Transverse colon (tissue), 4 donors: ENCODE results near the gene BNIP5. TPM values are rescaled to one million over a fixed set of nuclear protein-coding genes. Genes with fewer than 3 reads are reported as not detected.

Experiments used
- DNase-seq: peaks from one replicate; pipeline ENCODE4 v3.0.0-alpha.2; 2019
- H3K27ac ChIP-seq, 4 donors: fragments of 200-600 bp; sonication (generic); 2 replicates each; pipeline ENCODE4 v1.5.1; 2016 to 2018; ENCODE audit warnings: inconsistent platforms in 4 of 4
- H3K27me3 ChIP-seq: fragments of 200-600 bp; sonication (generic); 2 replicates; pipeline ENCODE4 v1.5.1; 2017; ENCODE audit warnings: inconsistent platforms
- H3K36me3 ChIP-seq, 4 donors: fragments of 200-600 bp; sonication (generic); 2 replicates each; pipeline ENCODE4 v1.5.1; 2017 to 2019; ENCODE audit warnings: inconsistent platforms in 4 of 4
- H3K4me1 ChIP-seq, 4 donors: fragments of 200-600 bp; sonication (generic); 2 replicates each; pipeline ENCODE4 v1.5.1; 2017 to 2020; ENCODE audit warnings: inconsistent platforms in 4 of 4
- H3K4me3 ChIP-seq, 4 donors: fragments of 200-600 bp; sonication (generic); 1 replicate in 1 of 4; 2 replicates in 3 of 4; pipeline versions ENCODE4 v1.5.1 to v1.6.1; 2017 to 2019; ENCODE audit warnings: inconsistent platforms in 4 of 4
- H3K9me3 ChIP-seq, 2 donors: fragments of 200-600 bp; sonication (generic); 2 replicates each; pipeline ENCODE4 v1.5.1; 2017 to 2019; ENCODE audit warnings: inconsistent platforms in 2 of 2
- CTCF ChIP-seq, 5 experiments: fragments of 200-600 bp in 3 of 5; fragments of 450-650 bp in 2 of 5; sonication (generic) in 3 of 5; IDR thresholded peaks; 1 replicate in 2 of 5; 2 replicates in 3 of 5; pipeline ENCODE4 v1.5.1; 2016 to 2017; ENCODE audit warnings: antibody characterized with exemption in 5 of 5, inconsistent platforms in 3 of 5, mild to moderate bottlenecking in 2 of 5, moderate library complexity in 1 of 5
- EP300 ChIP-seq: sonication (generic); formaldehyde crosslinking; IDR thresholded peaks from one replicate; pipeline ENCODE4 v1.6.1; 2017; ENCODE audit warnings: antibody characterized with exemption, low read depth
- POLR2A ChIP-seq: fragments of 450-650 bp; IDR thresholded peaks from one replicate; pipeline ENCODE4 v1.6.1; 2016; ENCODE audit warnings: antibody characterized with exemption, mild to moderate bottlenecking, moderate library complexity
- POLR2AphosphoS5 ChIP-seq, 3 donors: sonication (generic); formaldehyde crosslinking; IDR thresholded peaks; one replicate each; pipeline ENCODE4 v1.6.1; 2016; ENCODE audit warnings: antibody characterized with exemption in 3 of 3
- WGBS, 2 donors: methylation state at CpG; one replicate each; pipeline ENCODE4 v1.1.5; 2018; ENCODE audit warnings: low coverage in 1 of 2; 5-methylcytosine and 5-hydroxymethylcytosine counted together
- in situ Hi-C, 4 donors: fragments of 200-750 bp; cut with MboI; loops; one replicate each; pipeline versions ENCODE4 v1.15.0 to v1.15.1; 2017; ENCODE audit warnings: low sequenced_read_pairs in 3 of 4, low pct_ligation_motif_present in 1 of 4, low pct_unique_long_range_greater_than_20kb in 1 of 4
- intact Hi-C: fragments of 100-400 bp; cut with DNase I; formaldehyde crosslinking; loops from one replicate; pipeline ENCODE4 v1.15.1; 2023; ENCODE audit warnings: low total_unique reads
- total RNA-seq, 4 donors: library from RNA; depleted of rRNA; stranded (reverse); fragments of >200 nt; gene quantifications; one replicate each; pipeline ENCODE4 v1.1.0, GENCODE V29; 2016

BNIP5 gene
- total RNA-seq, 4 donors from 2014 or later = 6.0 to 23.6 (median 14.1) TPM

GRCh38 chr6:36376183-36376582 is 39.5 kb upstream of the BNIP5 start:
- Histone ChIP-seq H3K4me1 (no peaks in the 10 kb centered on the region), H3K27me3 (no peaks in the 10 kb centered on the region), H3K9me3 (no peaks in the 10 kb centered on the region), H3K4me3 (no peak overlapping the region), H3K27ac (no peak overlapping the region), H3K36me3 (no peaks in the 10 kb centered on the region)
- intact Hi-C loops = no loop called here
- WGBS, 2 donors = 93 to 100% methylated on average over 2 to 8 of the region's 8 CpGs
- DNase-seq = no peak
- TF ChIP-seq POLR2A (no peak), CTCF (IDR thresholded peaks at IDR 0.05) (no peak)
- in situ Hi-C loops = no loop called here

GRCh38 chr6:36375644-36376155 is 39.0 kb upstream of the BNIP5 start:
- Histone ChIP-seq H3K4me3 (no peak overlapping the region), H3K9me3 (no peaks in the 10 kb centered on the region), H3K27me3 (no peaks in the 10 kb centered on the region), H3K4me1 (no peaks in the 10 kb centered on the region), H3K36me3 (no peaks in the 10 kb centered on the region), H3K27ac (no peak overlapping the region)
- intact Hi-C loops = no loop called here
- TF ChIP-seq POLR2AphosphoS5 (IDR thresholded peaks at IDR 0.05) = no peak
- no peak for TF ChIP-seq EP300
- TF ChIP-seq POLR2A = no peak
- TF ChIP-seq CTCF (IDR thresholded peaks at IDR 0.05) = no peak
- 92 to 93% methylated on average over 2 to 20 of the region's 20 CpGs for WGBS, 2 donors
- DNase-seq = no peak
- in situ Hi-C loops = no loop called here

- intact Hi-C loops = no loop called here
These were observed 38.3 kb upstream of the BNIP5 start for GRCh38 chr6:36374972-36375371.

GRCh38 chr6:36374194-36374593 is 37.5 kb upstream of the BNIP5 start:
- no peak overlapping the region for H3K4me3 ChIP-seq
- H3K9me3 ChIP-seq = no peaks in the 10 kb centered on the region
- H3K27ac ChIP-seq = no peak overlapping the region
- DNase-seq = no peak
- in situ Hi-C loops (loop anchor here in 2 of 4 donors (25.0 kb wide), 2 partner anchors 262 to 362 kb away; partner anchors contain the start of gene SLC26A8 (in 2 of the 2)), intact Hi-C loops (no loop called here)
- no peaks in the 10 kb centered on the region for H3K27me3 ChIP-seq
- WGBS, 2 donors = 89% methylated on average over 4 of the region's 4 CpGs; no CpG with 5 or more reads in 1 of the 2 donors
- no peaks in the 10 kb centered on the region for H3K4me1 ChIP-seq
- TF ChIP-seq EP300 (no peak), POLR2A (no peak), POLR2AphosphoS5 (IDR thresholded peaks at IDR 0.05) (no peak), CTCF (IDR thresholded peaks at IDR 0.05) (no peak)
- H3K36me3 ChIP-seq = no peaks in the 10 kb centered on the region

More at GRCh38 chr6:36374972-36375371, 38.3 kb upstream of the BNIP5 start:
- Histone ChIP-seq H3K4me3 (no peak overlapping the region), H3K27me3 (no peaks in the 10 kb centered on the region), H3K9me3 (no peaks in the 10 kb centered on the region), H3K4me1 (no peaks in the 10 kb centered on the region), H3K36me3 (no peaks in the 10 kb centered on the region), H3K27ac (no peak overlapping the region)
- no peak for TF ChIP-seq EP300
- no peak for TF ChIP-seq CTCF (IDR thresholded peaks at IDR 0.05)
- TF ChIP-seq POLR2AphosphoS5 (IDR thresholded peaks at IDR 0.05) = no peak
- no peak for TF ChIP-seq POLR2A
- in situ Hi-C loops = loop anchor here in 2 of 4 donors (25.0 kb wide), 2 partner anchors 263 to 363 kb away; partner anchors contain the start of gene SLC26A8 (in 2 of the 2)
- no peak for DNase-seq
- WGBS, 2 donors = 44 to 84% methylated on average over 2 to 8 of the region's 8 CpGs
